Mucosa of gallbladder (tissue), 1 donor: Measurements from ENCODE around the gene STX5. TPM values are rescaled to one million over a fixed set of nuclear protein-coding genes. Genes with fewer than 3 reads are reported as not detected.
"Not testable (repeated sequence)": the region's sequence is repeated elsewhere in the genome, so short reads cannot be mapped to it uniquely, and the experiment has no call there.

Experiments used
- DNase-seq: peaks from one replicate; pipeline ENCODE4 v3.0.0-alpha.2; 2020; ENCODE audit warnings: low spot score
- total RNA-seq: library from RNA; stranded (reverse); gene quantifications from one replicate; pipeline ENCODE4 v1.2.1, GENCODE V29; 2021
- donor health status: DM: no; HTN: no; CAD: no.

Gene STX5
- total RNA-seq, 1 donor from 2014 or later: 48.8 TPM

- DNase-seq: no peak
Observed at GRCh38 chr11:62854013-62854824, 22.4 kb upstream of the STX5 start.

- DNase-seq: no peak
Observed at GRCh38 chr11:62853279-62853965, 21.6 kb upstream of the STX5 start.

- DNase-seq: no peak
Observed at GRCh38 chr11:62852523-62853188, 20.8 kb upstream of the STX5 start.

GRCh38 chr11:62851807-62852522 is 20.1 kb upstream of the STX5 start:
- no peak for DNase-seq

- DNase-seq: no peak
Observed at GRCh38 chr11:62850911-62851806, 19.3 kb upstream of the STX5 start.

- no peak for DNase-seq
Observed at GRCh38 chr11:62847767-62848314, 16.0 kb upstream of the STX5 start.

- no peak for DNase-seq
Observed at GRCh38 chr11:62846177-62846576, 14.3 kb upstream of the STX5 start.

GRCh38 chr11:62844154-62844553 is 12.3 kb upstream of the STX5 start:
- DNase-seq: no peak

- no peak for DNase-seq
Observed at GRCh38 chr11:62843466-62843865, 11.6 kb upstream of the STX5 start.

GRCh38 chr11:62842891-62843290 is 11.0 kb upstream of the STX5 start:
- not testable (repeated sequence) for DNase-seq

GRCh38 chr11:62842171-62842741 is 10.4 kb upstream of the STX5 start:
- peak; percentile 16 for DNase-seq

- DNase-seq: peak; percentile 92
Observed at GRCh38 chr11:62841361-62842170, 9.7 kb upstream of the STX5 start.

- peak; percentile 56 for DNase-seq
Observed at GRCh38 chr11:62840721-62841360, 9.0 kb upstream of the STX5 start.

- peak; percentile 96 for DNase-seq
Observed at GRCh38 chr11:62839050-62839945, 7.4 kb upstream of the STX5 start, which contains the start of gene WDR74. TSS of gene WDR74 (minus strand) at chr11:62839590. CDS start at chr11:62839570, 20 bp downstream.

GRCh38 chr11:62835336-62835735 is 3.5 kb upstream of the STX5 start:
- DNase-seq: no peak

GRCh38 chr11:62832336-62833234 is 734 bp upstream of the STX5 start, which contains the start of gene TEX54:
TSS of gene TEX54 (minus strand) at chr11:62832841.
- DNase-seq: peak; percentile 14
